HepG2 (cell line): ENCODE data around the gene APBB2. TPM values are rescaled to one million over a fixed set of nuclear protein-coding genes. Genes with fewer than 3 reads are reported as not detected.
"Not testable (repeated sequence)": the region's sequence is repeated elsewhere in the genome, so short reads cannot be mapped to it uniquely, and the experiment has no call there.

Experiments
- CEBPB ChIP-seq: IDR thresholded peaks from 2 replicates; pipeline ENCODE4 v1.6.1; 2011; ENCODE audit warnings: low read depth, low read length, improper control_type of control experiment, borderline replicate concordance
- GFI1 ChIP-seq: sonication (generic); formaldehyde crosslinking; IDR thresholded peaks from 2 replicates; pipeline ENCODE4 v1.5.0; 2020; ENCODE audit warnings: missing genetic modification reagents, mild to moderate bottlenecking, borderline replicate concordance
- HDAC2 ChIP-seq: sonication (generic); formaldehyde crosslinking; IDR thresholded peaks from 2 replicates; pipeline ENCODE4 v1.4.0; 2020; ENCODE audit warnings: missing genetic modification reagents
- HNF4A ChIP-seq: sonication (generic); formaldehyde crosslinking; IDR thresholded peaks from 2 replicates; pipeline ENCODE4 v1.4.0; 2020; ENCODE audit warnings: missing genetic modification reagents
- HNF4G ChIP-seq, 2 experiments: sonication (generic) in 1 of 2; formaldehyde crosslinking in 1 of 2; IDR thresholded peaks; 2 replicates each; pipeline versions ENCODE4 v1.4.0 to v1.6.1; 2011 to 2020; ENCODE audit warnings: borderline replicate concordance in 2 of 2, low read depth in 2 of 2, mild to moderate bottlenecking in 2 of 2, low read length in 1 of 2, missing genetic modification reagents in 1 of 2, moderate library complexity in 1 of 2
- LCORL ChIP-seq, 2 experiments: fragments of 450-650 bp in 1 of 2; sonication (generic) in 1 of 2; formaldehyde crosslinking in 1 of 2; IDR thresholded peaks; 2 replicates each; pipeline versions ENCODE4 v1.5.0 to v1.6.1; 2017 to 2020; ENCODE audit warnings: antibody characterized with exemption in 1 of 2, missing genetic modification reagents in 1 of 2
- NR2C2 ChIP-seq: sonication (generic); formaldehyde crosslinking; IDR thresholded peaks from 2 replicates; pipeline ENCODE4 v1.4.0; 2020; ENCODE audit warnings: missing genetic modification reagents, mild to moderate bottlenecking, moderate library complexity, borderline replicate concordance
- NR2F1 ChIP-seq, 2 experiments: fragments of 450-650 bp in 1 of 2; formaldehyde crosslinking in 1 of 2; IDR thresholded peaks; 2 replicates each; pipeline versions ENCODE4 v1.5.0 to v1.6.1; 2016 to 2020; ENCODE audit warnings: mild to moderate bottlenecking in 1 of 2, missing compliant biosample characterization in 1 of 2, missing genetic modification reagents in 1 of 2, moderate library complexity in 1 of 2
- POGZ ChIP-seq: sonication (generic); formaldehyde crosslinking; IDR thresholded peaks from 2 replicates; pipeline ENCODE4 v1.4.0; 2020; ENCODE audit warnings: mild to moderate bottlenecking, missing genetic modification reagents
- SKI ChIP-seq: fragments of 450-650 bp; IDR thresholded peaks from one replicate; pipeline ENCODE4 v1.6.1; 2018; ENCODE audit warnings: mild to moderate bottlenecking; ENCODE audit not compliant: partially characterized antibody
- TRIM24 ChIP-seq: sonication (generic); formaldehyde crosslinking; IDR thresholded peaks from 2 replicates; pipeline ENCODE4 v1.8.0; 2022; ENCODE audit warnings: mild to moderate bottlenecking, missing genetic modification reagents
- ZBTB3 ChIP-seq: sonication (generic); formaldehyde crosslinking; IDR thresholded peaks from 2 replicates; pipeline ENCODE4 v1.4.0; 2020; ENCODE audit warnings: low read depth, mild to moderate bottlenecking, moderate library complexity, missing genetic modification reagents, borderline replicate concordance
- ZMYM2 ChIP-seq: sonication (generic); formaldehyde crosslinking; IDR thresholded peaks from 2 replicates; pipeline ENCODE4 v1.8.0; 2022; ENCODE audit warnings: mild to moderate bottlenecking, missing genetic modification reagents
- ZNF280D ChIP-seq: sonication (generic); formaldehyde crosslinking; IDR thresholded peaks from 2 replicates; pipeline ENCODE4 v1.5.1; 2020; ENCODE audit warnings: mild to moderate bottlenecking, missing genetic modification reagents
- ZNF362 ChIP-seq: sonication (generic); formaldehyde crosslinking; IDR thresholded peaks from 2 replicates; pipeline ENCODE4 v1.4.0; 2020; ENCODE audit warnings: missing genetic modification reagents, mild to moderate bottlenecking, borderline replicate concordance
- ZNF460 ChIP-seq: sonication (generic); formaldehyde crosslinking; IDR thresholded peaks from 2 replicates; pipeline ENCODE4 v1.5.1; 2020; ENCODE audit warnings: missing genetic modification reagents, mild to moderate bottlenecking, borderline replicate concordance
- polyA plus RNA-seq, 8 experiments: library from polyadenylated mRNA; depleted of rRNA in 3 of 8; stranded (reverse) in 7 of 8; unstranded in 1 of 8; fragments of >200 nt; fragmentation: Illumina TruSeq in 4 of 8; extraction: Trizol in 4 of 8; gene quantifications; 2 replicates each; pipeline versions ENCODE4 v1.2.1 to v1.2.3, GENCODE V29; 2011 to 2016; ENCODE audit warnings: low read depth in 4 of 8, missing spikeins in 1 of 8, mixed read lengths in 1 of 8; ENCODE audit not compliant: insufficient read depth in 1 of 8
- total RNA-seq, 5 experiments: library from RNA; depleted of rRNA; stranded (reverse); fragments of >200 nt; fragmentation: Illumina TruSeq; extraction: Trizol; gene quantifications; 2 replicates each; pipeline ENCODE4 v1.2.3, GENCODE V29; 2016; ENCODE audit warnings: low read depth in 1 of 5
- TF ChIP-seq, protein P1 (sequence below): sonication (generic); IDR thresholded peaks from 2 replicates; pipeline ENCODE4 v1.6.1; 2016; ENCODE audit warnings: low read depth, borderline replicate concordance
- TF ChIP-seq, protein P2 (sequence below): IDR thresholded peaks from 2 replicates; pipeline ENCODE4 v1.6.1; 2016; ENCODE audit warnings: mild to moderate bottlenecking
- TF ChIP-seq, protein P3 (sequence below): sonication (generic); formaldehyde crosslinking; IDR thresholded peaks from 2 replicates; pipeline ENCODE4 v1.5.0; 2020; ENCODE audit warnings: mild to moderate bottlenecking, missing genetic modification reagents

APBB2 gene
- total and polyA plus RNA-seq, 2 of the 13 experiments (the other 11 are each of a cell fraction or from before 2014, with no cell fraction given): 11.7 to 17.0 TPM

- TF ChIP-seq TRIM24 (CRISPR knock-in tag) (peak; percentile 56; the same call in 1 of the 2 replicates), ZMYM2 (peak; percentile 83; the same call in 1 of the 2 replicates), ZNF362 (CRISPR knock-in tag) (peak; percentile 91), ZBTB3 (CRISPR knock-in tag) (peak; percentile 91; the same call in 1 of the 2 replicates), HNF4A (CRISPR knock-in tag) (peak; percentile 77), NR2C2 (CRISPR knock-in tag) (peak; percentile 54), ZNF460 (peak; percentile 98), HDAC2 (CRISPR knock-in tag) (0 out of 2 replicates have a peak, but pooled peaks have one; percentile 20), LCORL (CRISPR knock-in tag; IDR thresholded peaks at IDR 0.05) (peak; percentile 20; the same call in 1 of the 2 replicates), CEBPB (peak; percentile 45; the same call in 1 of the 2 replicates), ZNF280D (0 out of 2 replicates have a peak, but pooled peaks have one; percentile 41), NR2F1 (CRISPR knock-in tag; IDR thresholded peaks at IDR 0.05) (peak; percentile 43 to 70; a peak in 2 of 4 replicates), SKI (peak; percentile 21), POGZ (CRISPR knock-in tag) (peak; percentile 95), GFI1 (CRISPR knock-in tag) (0 out of 2 replicates have a peak, but pooled peaks have one; percentile 26), HNF4G (IDR thresholded peaks at IDR 0.05; ENCODE audit: borderline replicate concordance, low read depth, low read length) (peak; percentile 26; the same call in 1 of the 2 replicates)
- TF ChIP-seq, protein P1, sequence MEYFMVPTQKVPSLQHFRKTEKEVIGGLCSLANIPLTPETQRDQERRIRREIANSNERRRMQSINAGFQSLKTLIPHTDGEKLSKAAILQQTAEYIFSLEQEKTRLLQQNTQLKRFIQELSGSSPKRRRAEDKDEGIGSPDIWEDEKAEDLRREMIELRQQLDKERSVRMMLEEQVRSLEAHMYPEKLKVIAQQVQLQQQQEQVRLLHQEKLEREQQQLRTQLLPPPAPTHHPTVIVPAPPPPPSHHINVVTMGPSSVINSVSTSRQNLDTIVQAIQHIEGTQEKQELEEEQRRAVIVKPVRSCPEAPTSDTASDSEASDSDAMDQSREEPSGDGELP: peak; percentile 63
- TF ChIP-seq LCORL (IDR thresholded peaks at IDR 0.05); HNF4G (CRISPR knock-in tag; IDR thresholded peaks at IDR 0.05; ENCODE audit: borderline replicate concordance, low read depth): not testable (repeated sequence)
- TF ChIP-seq, protein P2, sequence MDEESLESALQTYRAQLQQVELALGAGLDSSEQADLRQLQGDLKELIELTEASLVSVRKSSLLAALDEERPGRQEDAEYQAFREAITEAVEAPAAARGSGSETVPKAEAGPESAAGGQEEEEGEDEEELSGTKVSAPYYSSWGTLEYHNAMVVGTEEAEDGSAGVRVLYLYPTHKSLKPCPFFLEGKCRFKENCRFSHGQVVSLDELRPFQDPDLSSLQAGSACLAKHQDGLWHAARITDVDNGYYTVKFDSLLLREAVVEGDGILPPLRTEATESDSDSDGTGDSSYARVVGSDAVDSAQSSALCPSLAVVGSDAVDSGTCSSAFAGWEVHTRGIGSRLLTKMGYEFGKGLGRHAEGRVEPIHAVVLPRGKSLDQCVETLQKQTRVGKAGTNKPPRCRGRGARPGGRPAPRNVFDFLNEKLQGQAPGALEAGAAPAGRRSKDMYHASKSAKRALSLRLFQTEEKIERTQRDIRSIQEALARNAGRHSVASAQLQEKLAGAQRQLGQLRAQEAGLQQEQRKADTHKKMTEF (CRISPR knock-in tag): 0 out of 2 replicates have a peak, but pooled peaks have one; percentile 19
- TF ChIP-seq, protein P3, sequence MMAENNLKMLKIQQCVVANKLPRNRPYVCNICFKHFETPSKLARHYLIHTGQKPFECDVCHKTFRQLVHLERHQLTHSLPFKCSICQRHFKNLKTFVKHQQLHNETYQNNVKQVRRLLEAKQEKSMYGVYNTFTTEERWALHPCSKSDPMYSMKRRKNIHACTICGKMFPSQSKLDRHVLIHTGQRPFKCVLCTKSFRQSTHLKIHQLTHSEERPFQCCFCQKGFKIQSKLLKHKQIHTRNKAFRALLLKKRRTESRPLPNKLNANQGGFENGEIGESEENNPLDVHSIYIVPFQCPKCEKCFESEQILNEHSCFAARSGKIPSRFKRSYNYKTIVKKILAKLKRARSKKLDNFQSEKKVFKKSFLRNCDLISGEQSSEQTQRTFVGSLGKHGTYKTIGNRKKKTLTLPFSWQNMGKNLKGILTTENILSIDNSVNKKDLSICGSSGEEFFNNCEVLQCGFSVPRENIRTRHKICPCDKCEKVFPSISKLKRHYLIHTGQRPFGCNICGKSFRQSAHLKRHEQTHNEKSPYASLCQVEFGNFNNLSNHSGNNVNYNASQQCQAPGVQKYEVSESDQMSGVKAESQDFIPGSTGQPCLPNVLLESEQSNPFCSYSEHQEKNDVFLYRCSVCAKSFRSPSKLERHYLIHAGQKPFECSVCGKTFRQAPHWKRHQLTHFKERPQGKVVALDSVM: peak; percentile 96
Measured at GRCh38 chr4:40817157-40817556, 397.2 kb downstream of the APBB2 start (continued).
